Activated naive CD8-positive, alpha-beta T cell (primary cell): Measurements from ENCODE around the gene ABO.
"Not testable (repeated sequence)": the region's sequence is repeated elsewhere in the genome, so short reads cannot be mapped to it uniquely, and the experiment has no call there.

Source experiments
- H3K27ac Mint-ChIP-seq: one replicate; pipeline ENCODE4 v1.8.0; 2021; ENCODE audit warnings: mixed read lengths
- H3K27me3 Mint-ChIP-seq: one replicate; pipeline ENCODE4 v1.8.0; 2021; ENCODE audit warnings: mixed read lengths
- H3K36me3 Mint-ChIP-seq: one replicate; pipeline ENCODE4 v1.8.0; 2021; ENCODE audit warnings: mixed read lengths
- H3K4me1 Mint-ChIP-seq: one replicate; pipeline ENCODE4 v1.8.0; 2021; ENCODE audit warnings: low read depth, mixed read lengths
- H3K4me3 Mint-ChIP-seq: one replicate; pipeline ENCODE4 v1.8.0; 2021; ENCODE audit warnings: mild to moderate bottlenecking, mixed read lengths
- H3K9me3 Mint-ChIP-seq: one replicate; pipeline ENCODE4 v1.8.0; 2021; ENCODE audit warnings: low read depth, mixed read lengths

The ABO gene

DNA sequence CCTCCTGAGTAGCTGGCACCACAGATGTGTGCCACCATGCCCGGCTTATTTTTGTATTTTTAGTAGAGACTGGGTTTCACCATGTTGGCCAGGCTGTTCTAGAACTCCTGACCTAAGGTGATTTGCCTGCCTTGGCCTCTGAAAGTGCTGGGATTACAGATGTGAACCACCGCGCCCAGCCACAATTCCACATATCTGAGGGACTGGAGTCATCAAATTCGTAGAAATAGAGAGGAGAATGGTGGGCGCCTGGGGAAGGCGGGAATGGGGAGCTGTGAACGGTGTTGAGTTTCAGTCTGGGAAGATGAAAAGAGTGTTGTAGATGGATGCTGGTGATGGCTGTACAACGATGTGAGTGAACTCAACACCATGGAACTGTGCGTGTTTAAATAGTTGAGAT, 1.9 kb upstream of the ABO start:
- Mint-ChIP-seq H3K27me3 (peaks cover 26% of the 10 kb centered on the region), H3K4me3 (no peak overlapping the region), H3K27ac (no peak overlapping the region), H3K9me3 (no peaks in the 10 kb centered on the region), H3K4me1 (peaks cover 4% of the 10 kb centered on the region), H3K36me3 (no peaks in the 10 kb centered on the region)

DNA sequence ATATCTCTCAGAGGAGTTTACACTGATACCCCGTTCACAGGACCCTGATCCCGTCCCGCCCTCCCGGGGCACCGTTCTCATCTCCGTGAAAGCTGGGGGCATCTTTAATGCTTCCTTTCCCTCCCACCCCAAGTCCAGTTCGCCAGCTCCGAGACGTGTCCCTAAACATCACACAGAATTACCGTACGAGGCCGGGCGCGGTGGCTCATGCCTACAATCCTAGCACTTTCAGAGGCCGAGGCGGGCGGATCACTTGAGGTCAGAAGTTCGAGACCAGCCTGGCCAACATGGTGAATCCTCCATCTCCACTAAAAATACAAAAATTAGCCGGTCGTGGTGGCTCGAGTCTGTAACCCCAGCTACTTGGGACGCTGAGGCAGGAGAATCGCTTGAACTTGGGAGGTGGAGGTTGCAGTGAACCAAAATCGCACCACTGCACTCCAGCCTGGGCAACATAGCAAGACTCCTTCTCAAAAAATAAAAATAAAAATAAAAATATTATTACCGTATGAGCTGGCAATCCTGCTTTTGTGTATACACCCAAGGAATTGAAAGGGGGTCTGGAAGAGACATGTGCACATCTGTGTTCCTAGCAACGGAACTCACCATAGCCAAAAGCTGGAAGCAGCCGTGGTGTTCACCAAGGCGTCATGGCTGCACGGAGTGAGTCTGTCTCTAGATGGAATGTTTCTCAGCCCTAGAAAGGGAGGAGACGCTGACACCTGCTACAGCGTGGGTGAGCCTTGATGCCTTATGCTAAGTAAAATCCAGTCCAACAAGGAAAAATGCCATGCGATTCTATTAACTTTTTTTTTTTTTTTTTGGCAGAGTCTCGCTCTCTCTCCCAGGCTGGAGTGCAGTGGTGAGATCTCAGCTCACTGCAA, 1.2 kb upstream of the ABO start:
- Mint-ChIP-seq H3K36me3 (no peaks in the 10 kb centered on the region), H3K27ac (no peak overlapping the region), H3K27me3 (peaks cover 26% of the 10 kb centered on the region), H3K4me1 (peaks cover 4% of the 10 kb centered on the region), H3K4me3 (peak overlapping the region; percentile 44), H3K9me3 (no peaks in the 10 kb centered on the region)

DNA sequence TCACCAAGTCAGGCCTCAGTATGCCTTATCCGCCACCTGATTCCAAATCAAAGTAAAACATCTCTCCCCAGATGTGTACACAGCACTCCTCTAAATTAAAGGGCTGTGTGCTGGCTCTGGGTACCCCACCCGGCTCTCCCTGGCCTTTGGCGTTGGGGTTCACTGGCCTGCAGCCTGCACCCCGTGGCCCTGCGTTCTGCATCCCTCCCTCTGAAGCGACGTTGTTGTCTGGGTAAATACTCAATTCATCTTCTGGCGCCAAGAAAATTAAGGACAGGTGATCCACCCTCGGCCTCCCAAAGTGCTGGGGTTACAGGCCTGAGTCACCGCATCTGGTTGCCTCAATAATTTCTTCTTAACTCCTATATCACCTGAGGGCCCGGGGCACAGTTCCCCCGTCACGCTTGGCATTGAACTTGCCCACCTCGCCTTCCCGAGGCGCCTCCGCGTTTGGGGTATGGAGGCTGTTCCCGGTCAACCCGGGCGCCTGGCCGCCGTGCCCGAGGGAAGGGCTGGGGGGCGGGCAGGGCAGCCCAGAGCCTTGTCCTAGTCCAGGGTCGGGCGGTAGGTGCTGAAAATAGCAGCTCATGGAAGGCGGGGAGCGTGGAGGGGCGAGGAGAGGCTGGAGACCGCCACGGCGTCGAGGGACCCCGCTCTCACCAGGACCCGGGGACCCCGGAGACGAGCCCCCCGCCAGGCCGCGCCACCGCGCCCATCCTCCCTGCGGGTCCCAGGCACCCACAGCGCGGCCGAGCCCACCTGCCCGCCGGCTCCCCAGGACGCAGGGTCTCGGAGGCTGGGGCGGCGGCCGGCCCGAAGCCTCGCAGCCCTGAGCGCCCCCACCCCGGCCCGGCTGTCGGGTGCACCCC, 531 bp downstream of the ABO start:
- peaks cover 4% of the 10 kb centered on the region for H3K4me1 Mint-ChIP-seq
- no peaks in the 10 kb centered on the region for H3K36me3 Mint-ChIP-seq
- no peaks in the 10 kb centered on the region for H3K9me3 Mint-ChIP-seq
- no peak overlapping the region for H3K4me3 Mint-ChIP-seq
- peaks cover 23% of the 10 kb centered on the region for H3K27me3 Mint-ChIP-seq
- H3K27ac Mint-ChIP-seq = no peak overlapping the region

DNA sequence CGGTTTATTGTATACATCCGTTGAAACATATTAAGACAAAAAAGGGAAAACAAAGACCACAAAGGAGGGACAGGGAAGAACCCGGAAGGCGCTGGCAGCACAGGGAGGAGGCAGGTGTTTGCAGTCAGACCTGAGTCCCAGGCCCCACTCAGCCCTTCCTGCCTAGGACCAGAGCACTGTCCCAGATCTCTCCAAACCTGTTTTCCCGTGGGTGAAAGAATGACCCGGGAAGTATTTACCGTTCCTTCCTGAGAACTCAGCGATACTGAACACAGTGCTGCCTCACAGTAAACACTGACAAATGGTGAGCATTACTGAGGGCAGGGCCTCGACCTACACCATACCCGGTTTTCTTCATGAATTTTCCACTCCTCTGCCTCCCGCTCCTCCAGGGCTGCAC, 1.2 kb downstream of the ABO start:
- H3K27me3 Mint-ChIP-seq = peaks cover 21% of the 10 kb centered on the region
- no peak overlapping the region for H3K27ac Mint-ChIP-seq
- no peaks in the 10 kb centered on the region for H3K9me3 Mint-ChIP-seq
- no peaks in the 10 kb centered on the region for H3K36me3 Mint-ChIP-seq
- H3K4me3 Mint-ChIP-seq = no peak overlapping the region
- H3K4me1 Mint-ChIP-seq = peaks cover 4% of the 10 kb centered on the region

DNA sequence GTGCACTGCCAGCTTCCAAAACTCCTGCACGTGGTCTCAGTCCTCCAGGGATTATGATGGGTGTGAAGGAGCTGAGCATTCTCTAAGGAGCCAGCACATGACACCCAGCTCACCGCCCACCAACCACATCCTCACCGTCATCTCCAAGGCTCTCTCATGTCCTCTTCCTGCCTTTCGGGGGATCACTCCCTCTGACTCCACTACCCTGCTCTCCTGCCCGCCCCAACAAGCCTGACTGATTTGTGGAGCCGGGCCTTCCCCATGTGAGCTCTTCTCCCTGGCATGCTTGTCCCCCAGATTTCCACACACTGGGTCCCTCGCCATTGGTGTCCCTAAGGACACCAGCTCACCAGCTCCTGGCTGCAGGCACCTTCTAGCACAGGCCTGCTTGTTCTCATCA, 1.9 kb downstream of the ABO start:
- Mint-ChIP-seq H3K4me3 (no peak overlapping the region), H3K9me3 (no peaks in the 10 kb centered on the region)

DNA sequence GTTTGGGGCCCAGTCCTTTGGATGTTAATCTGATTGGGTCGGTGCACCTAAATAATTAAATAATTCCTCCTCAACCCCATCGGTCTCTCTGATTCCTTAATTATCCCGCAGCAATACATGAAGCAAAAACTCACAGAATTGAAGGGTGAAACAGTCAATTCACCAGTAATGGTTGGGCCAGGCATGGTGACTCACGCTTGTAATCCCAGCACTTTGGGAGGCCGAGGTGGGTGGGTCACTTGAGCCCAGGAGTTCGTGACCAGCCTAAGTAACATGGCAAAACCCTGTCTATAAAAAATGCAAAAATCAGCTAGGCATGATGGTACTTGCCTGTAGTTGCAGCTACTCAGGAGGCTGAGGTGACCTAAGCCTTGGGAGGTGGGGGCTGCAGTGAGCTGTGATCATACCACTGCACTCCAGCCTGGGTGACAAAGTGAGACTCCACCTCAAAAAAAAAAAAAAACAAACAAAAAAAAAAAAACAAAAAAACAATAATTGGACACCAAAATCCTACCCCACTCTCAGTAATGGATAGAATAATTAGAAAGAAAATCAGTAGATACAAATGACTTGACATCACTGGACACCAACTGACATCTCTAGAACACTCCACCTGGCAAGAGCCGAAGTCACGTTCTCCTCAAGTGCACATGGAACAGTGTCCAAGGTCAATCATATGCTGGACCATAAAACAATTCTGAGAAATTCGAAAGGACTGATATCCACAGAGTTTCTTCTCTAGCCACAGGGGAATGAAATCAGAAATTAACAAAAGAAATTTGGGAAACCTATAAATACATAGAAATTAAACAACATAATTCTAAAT, 5.3 kb downstream of the ABO start:
- Mint-ChIP-seq H3K9me3 (no peaks in the 10 kb centered on the region), H3K4me3 (no peak overlapping the region), H3K27ac (no peak overlapping the region), H3K36me3 (no peaks in the 10 kb centered on the region), H3K4me1 (peaks cover 1% of the 10 kb centered on the region), H3K27me3 (peaks cover 19% of the 10 kb centered on the region)

More for the DNA sequence above, 1.9 kb downstream of the ABO start:
- H3K27me3 Mint-ChIP-seq = peaks cover 21% of the 10 kb centered on the region
- H3K36me3 Mint-ChIP-seq = no peaks in the 10 kb centered on the region
- no peak overlapping the region for H3K27ac Mint-ChIP-seq
- peaks cover 4% of the 10 kb centered on the region for H3K4me1 Mint-ChIP-seq

DNA sequence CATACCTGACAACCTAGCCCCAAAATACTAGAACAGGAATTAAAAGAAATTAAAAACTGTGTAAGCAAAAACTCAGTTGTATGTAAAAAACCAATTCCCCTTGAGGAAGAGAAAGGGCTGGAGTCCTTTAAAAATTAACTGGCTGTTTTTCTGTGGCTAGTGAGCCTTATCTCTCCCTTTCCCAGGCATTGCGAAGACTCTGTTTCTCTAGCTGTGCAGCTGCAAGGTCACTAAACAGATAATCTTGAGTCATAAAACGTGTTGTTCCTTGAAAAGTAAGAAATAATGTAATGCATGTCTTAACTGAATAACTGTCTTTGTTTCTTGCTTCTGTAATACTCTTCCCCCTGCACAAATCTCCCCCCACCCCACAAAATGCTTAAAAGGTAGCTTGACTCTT, 5.9 kb downstream of the ABO start:
- not testable (repeated sequence) for H3K4me1 Mint-ChIP-seq, H3K4me3 Mint-ChIP-seq, H3K27ac Mint-ChIP-seq, H3K36me3 Mint-ChIP-seq, H3K9me3 Mint-ChIP-seq
- peaks cover 17% of the 10 kb centered on the region for H3K27me3 Mint-ChIP-seq

DNA sequence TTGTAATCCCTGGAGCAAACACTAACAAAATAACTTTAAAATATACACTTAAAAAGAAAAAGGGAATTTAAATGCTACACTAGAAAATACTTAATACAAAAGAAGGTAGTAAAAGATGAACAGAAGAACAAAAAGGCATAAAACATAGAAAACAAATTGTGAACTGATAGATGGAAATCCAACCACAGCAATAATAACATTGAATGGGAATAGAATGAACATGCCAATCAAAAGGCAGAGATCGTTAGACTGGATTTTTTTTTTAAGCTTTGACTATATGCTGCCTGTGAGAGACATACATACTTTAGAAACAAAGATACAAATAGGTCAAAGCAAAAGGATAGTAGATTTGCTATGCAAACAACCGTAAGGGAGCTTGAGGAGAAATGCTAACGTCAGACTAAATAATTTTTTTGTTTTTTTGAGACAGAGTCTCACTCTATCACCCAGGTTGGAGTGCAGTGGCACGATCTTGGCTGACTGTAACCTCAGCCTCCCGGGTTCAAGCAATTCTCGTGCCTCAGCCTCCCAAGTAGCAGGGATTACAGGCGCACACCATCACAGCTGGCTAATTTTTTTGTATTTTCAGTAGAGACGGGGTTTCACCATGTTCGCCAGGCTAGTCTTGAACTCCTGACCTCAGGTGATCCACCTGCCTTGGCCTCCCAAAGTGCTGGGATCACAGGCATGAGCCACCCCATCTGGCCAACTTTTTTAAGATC, 6.5 kb downstream of the ABO start:
- H3K27me3 Mint-ChIP-seq = peaks cover 12% of the 10 kb centered on the region
- no peak overlapping the region for H3K4me3 Mint-ChIP-seq
- H3K27ac Mint-ChIP-seq = no peak overlapping the region
- no peaks in the 10 kb centered on the region for H3K36me3 Mint-ChIP-seq
- no peaks in the 10 kb centered on the region for H3K4me1 Mint-ChIP-seq
- no peaks in the 10 kb centered on the region for H3K9me3 Mint-ChIP-seq

DNA sequence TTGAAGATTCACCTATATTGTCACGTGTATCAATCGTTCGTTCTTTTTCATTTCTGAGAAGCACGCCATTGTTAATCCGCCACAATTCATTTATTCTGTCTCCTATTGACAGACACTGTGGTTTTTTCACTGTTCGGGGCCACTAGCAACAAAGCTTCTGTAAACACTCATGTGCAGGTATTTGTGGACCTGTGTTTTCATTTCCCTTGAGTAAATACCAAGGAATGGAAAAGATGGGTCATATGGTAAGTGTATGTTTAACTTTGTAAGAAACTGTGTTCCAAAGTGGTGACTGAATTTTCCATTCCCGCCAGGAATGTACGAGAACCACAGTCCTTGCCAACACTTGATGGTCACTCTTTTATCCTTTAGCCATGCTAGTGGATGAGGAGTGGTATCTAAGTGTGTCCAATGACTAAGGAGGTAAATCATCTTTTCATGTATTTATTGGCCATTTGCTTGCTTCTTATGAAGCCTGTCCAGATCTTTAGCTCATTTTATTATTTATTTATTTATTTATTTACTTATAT, 10.7 kb downstream of the ABO start:
- no peaks in the 10 kb centered on the region for H3K36me3 Mint-ChIP-seq
- H3K27ac Mint-ChIP-seq = no peak overlapping the region
- H3K4me1 Mint-ChIP-seq = no peaks in the 10 kb centered on the region
- no peaks in the 10 kb centered on the region for H3K9me3 Mint-ChIP-seq
- no peak overlapping the region for H3K4me3 Mint-ChIP-seq
- peaks cover 2% of the 10 kb centered on the region for H3K27me3 Mint-ChIP-seq

DNA sequence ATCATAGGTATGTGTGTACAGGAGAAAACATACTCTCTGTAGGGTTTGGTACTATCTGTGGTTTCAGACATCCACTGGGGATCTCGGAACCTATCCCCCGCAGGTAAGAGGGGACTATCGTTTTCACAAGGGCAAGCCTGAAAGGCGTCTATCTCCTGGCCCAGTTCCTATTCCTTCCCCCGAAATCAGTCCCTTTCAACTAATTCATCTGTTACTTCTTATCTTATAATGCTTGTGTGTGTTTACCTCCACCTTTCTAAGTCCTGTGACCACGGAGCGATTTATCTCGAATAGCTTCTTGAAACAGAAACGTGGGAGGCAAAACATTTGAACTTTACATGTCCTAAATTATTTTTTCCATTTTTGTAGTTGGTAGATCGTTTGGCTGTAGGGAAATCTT, 11.4 kb downstream of the ABO start:
- Mint-ChIP-seq H3K9me3 (no peaks in the 10 kb centered on the region), H3K4me1 (no peaks in the 10 kb centered on the region), H3K27me3 (peaks cover 2% of the 10 kb centered on the region), H3K36me3 (no peaks in the 10 kb centered on the region), H3K27ac (no peak overlapping the region), H3K4me3 (no peak overlapping the region)

DNA sequence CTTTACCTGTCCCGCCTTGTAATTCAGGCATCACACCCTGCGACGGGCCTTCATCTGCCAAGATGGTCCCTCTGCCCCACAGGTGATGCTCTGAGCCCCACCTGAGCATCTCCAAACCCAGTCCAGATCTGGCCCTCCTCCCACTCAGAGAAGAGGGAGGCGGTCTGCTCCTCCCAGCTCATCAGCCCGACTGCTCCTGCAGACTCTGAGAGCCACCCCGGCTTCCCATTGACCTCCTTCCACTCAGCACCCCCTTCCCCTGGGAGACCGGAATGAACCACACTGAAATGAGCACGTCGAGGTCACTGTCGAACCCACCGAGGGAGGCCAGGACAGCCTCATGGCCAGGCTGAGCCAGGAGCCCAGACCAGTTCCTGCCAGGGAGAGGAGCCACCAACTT, 12.8 kb downstream of the ABO start:
- Mint-ChIP-seq H3K4me3 (no peak overlapping the region), H3K27me3 (peaks cover 2% of the 10 kb centered on the region), H3K4me1 (no peaks in the 10 kb centered on the region), H3K27ac (no peak overlapping the region), H3K36me3 (no peaks in the 10 kb centered on the region), H3K9me3 (no peaks in the 10 kb centered on the region)

DNA sequence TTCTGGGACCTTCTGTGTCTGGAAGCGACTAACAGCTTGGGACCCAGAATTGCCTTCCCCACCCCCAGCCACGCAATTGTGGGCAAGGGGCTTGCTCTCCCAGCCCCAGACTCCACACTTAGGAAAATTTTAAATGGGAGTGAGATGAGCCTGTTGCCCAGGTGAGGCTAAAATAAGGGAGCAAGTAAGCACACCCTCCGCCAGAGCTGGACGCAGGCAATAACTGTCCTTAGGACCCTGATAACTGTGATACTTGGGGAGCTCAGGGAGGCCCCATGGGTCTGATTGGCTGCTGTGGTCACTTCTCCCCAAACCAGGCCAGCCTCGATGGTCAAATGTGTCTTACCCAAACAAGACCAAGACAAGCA, 13.3 kb downstream of the ABO start:
- H3K27ac Mint-ChIP-seq = no peak overlapping the region
- no peaks in the 10 kb centered on the region for H3K4me1 Mint-ChIP-seq
- no peak overlapping the region for H3K4me3 Mint-ChIP-seq
- no peaks in the 10 kb centered on the region for H3K36me3 Mint-ChIP-seq
- no peaks in the 10 kb centered on the region for H3K9me3 Mint-ChIP-seq
- H3K27me3 Mint-ChIP-seq = peaks cover 2% of the 10 kb centered on the region

DNA sequence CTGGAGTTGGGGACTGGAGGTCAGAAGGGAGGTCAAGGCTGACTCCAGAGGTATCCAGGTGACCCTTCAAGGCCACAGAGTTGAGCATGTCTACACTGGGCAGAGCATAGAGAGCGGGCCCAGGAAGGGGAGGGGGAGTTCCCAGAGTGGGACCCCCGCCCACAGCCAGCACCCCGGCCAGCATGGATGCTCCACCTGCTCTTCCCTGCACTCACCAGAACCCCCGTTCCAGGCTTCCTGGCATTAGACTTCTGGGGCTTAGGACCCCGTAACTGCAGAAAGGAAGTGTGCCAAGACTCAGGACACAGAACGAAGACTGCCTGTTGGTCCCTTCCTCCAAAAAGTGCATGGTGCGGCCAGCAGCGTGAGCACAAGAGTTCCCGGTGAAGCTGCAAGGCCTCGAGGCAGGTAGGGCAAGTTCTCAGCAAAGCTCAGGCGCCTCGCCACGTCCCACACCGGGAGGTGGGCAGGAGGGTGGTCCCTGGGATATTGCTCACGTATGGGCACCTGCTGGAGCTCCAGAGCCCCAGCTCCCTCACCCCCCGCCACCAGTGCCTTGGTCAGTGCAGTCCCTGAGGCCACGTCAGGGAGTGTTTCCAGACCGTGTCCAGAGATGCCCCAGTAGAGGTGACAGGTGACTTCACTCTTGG, 13.8 kb downstream of the ABO start:
- Mint-ChIP-seq H3K36me3 (no peaks in the 10 kb centered on the region), H3K4me1 (no peaks in the 10 kb centered on the region), H3K4me3 (no peak overlapping the region), H3K9me3 (no peaks in the 10 kb centered on the region), H3K27me3 (peaks cover 2% of the 10 kb centered on the region), H3K27ac (no peak overlapping the region)
